ENCODE measurements around the gene CRY2.

The CRY2 gene

DNA sequence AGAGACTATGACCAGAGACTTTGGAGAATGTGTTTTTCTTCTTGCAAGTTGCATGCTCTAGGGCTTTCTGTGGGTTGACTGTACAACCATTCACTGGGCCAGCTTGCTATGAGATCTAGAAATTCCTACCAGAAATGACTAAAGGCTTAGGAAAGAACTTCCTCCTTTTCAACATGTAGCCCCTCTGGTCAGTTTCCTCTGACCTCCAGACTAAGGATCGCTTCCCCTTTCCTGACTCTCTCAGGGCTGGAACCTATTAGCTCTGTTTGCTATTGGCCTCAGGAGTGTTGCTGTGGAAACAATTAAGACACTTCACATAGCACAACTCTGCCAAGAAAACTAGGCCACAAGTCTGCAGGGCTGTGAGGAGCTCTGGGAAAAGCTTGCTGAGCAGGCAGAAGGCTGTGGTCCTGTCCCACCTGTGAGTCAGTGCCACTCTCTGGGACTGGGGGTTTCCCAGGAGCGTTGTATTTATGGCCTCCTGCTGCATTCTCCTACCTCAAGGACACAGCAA lies 10.7 kb downstream of the CRY2 start:
- H3K4me3 ChIP-seq (ENCODE audit: low read depth, low read length), result no peak overlapping the region
- no peak for DNase-seq (ENCODE audit: low read depth)
- TF ChIP-seq, protein P1, sequence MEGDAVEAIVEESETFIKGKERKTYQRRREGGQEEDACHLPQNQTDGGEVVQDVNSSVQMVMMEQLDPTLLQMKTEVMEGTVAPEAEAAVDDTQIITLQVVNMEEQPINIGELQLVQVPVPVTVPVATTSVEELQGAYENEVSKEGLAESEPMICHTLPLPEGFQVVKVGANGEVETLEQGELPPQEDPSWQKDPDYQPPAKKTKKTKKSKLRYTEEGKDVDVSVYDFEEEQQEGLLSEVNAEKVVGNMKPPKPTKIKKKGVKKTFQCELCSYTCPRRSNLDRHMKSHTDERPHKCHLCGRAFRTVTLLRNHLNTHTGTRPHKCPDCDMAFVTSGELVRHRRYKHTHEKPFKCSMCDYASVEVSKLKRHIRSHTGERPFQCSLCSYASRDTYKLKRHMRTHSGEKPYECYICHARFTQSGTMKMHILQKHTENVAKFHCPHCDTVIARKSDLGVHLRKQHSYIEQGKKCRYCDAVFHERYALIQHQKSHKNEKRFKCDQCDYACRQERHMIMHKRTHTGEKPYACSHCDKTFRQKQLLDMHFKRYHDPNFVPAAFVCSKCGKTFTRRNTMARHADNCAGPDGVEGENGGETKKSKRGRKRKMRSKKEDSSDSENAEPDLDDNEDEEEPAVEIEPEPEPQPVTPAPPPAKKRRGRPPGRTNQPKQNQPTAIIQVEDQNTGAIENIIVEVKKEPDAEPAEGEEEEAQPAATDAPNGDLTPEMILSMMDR (IDR thresholded peaks at IDR 0.05; ENCODE audit: insufficient read depth, low read depth, low read length, missing control alignments), result no peak

DNA sequence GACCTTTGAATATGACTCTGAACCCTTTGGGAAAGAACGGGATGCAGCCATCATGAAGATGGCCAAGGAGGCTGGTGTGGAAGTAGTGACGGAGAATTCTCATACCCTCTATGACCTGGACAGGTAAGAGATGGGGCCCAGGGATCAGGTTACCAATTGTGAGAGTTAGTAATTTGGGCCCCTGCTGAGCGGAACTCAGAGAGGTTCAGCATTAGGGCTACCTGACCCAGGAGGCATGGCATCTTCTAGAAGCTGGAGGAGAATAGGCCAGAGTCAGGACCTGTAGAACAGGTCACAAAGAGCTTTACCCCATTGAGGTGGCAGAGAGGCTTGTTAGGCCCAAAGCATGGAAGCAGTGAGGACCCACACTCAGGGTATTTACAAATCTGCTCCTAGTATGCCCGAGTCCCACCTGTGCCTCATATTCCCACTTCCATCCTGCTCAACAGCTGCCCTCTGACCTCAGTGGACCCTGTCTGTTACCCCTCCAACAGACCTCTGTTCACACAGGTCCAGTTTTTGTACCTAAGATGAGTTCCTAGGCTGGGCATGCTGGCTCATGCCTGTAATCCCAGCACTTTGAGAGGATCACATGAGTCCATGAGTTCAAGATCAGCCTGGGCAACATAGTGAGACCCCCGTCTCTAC lies 11.6 kb downstream of the CRY2 start:
- no peak for DNase-seq (ENCODE audit: low read depth)
- no peak overlapping the region for H3K4me3 ChIP-seq (ENCODE audit: low read depth, low read length)
- TF ChIP-seq, protein P1 (IDR thresholded peaks at IDR 0.05; ENCODE audit: insufficient read depth, low read depth, low read length, missing control alignments), result no peak

DNA sequence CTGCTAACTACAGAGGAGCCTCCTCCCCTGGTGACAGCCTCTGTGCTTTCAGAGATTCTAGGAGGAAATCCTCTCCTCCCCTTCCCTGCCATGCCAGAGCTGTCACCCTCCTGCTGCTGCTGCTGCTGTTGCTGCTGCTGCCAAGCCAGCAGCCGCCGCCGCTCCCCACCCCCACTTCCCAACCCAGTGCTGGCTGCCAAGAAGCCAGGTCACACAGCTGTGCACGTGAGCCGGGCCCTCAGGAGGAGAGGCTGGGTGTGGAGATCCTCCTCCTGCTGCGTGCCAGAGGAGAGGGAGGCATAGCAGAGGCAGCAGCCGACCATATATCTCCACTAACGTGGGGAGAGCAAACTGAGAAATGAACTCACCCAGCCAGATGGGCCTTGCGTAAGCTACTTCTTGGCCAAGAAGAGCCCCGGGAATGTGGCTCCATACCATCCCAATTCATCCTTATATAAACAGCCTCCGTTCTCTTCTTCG lies 12.4 kb downstream of the CRY2 start:
- H3K4me3 ChIP-seq (ENCODE audit: low read depth, low read length), result no peak overlapping the region
- DNase-seq (ENCODE audit: low read depth), result no peak
- TF ChIP-seq, protein P1 (IDR thresholded peaks at IDR 0.05; ENCODE audit: insufficient read depth, low read depth, low read length, missing control alignments), result no peak

DNA sequence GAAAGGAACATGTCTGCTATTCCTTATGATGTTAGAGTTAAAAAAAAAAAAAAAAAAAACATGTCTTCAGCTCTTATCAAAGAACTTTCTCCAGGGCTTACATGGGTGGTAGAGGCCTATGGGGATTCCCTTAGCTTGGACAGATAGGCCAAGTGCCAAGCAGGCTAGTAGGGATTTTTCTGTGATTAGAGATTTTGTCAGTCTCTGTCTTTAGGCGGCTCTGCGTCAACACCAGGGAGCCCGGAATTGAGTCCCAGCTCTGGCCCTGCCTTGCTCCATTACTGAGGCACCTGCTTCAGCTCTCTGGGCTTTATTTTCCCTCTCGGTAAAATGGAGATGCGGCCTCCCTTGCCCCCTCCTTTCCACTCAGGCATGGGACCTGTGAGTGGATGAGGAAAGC lies 13.1 kb downstream of the CRY2 start:
- TF ChIP-seq, protein P1 (IDR thresholded peaks at IDR 0.05; ENCODE audit: insufficient read depth, low read depth, low read length, missing control alignments), result no peak
- H3K4me3 ChIP-seq (ENCODE audit: low read depth, low read length), result no peak overlapping the region
- no peak for DNase-seq (ENCODE audit: low read depth)

DNA sequence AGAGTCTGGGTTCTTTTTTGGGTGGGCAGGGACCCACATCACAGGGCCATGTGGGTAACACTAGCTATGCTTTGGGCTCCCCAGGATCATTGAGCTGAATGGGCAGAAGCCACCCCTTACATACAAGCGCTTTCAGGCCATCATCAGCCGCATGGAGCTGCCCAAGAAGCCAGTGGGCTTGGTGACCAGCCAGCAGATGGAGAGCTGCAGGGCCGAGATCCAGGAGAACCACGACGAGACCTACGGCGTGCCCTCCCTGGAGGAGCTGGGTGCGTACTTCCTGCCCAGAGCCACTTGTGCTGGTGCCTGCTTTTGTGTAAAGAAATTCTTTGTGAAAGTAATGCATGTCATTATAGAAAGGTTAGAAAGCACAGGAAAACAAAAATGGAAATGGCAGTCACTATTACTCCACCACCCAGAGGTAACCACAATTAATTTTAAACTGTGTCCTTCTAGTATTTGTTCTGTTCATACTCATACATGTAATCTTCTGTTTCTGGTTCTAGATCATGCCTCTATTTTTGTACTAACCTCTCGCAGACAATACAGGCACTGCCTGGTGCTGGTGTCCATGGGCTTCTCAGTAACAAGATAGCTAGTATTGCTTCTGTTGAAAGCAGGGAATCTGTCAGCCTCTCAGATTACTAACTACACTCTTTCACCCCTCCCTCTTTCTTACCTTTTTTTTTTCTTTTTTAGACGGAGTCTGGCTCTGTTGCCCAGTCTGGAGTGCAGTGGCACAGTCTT lies 13.7 kb downstream of the CRY2 start:
- no peak for DNase-seq (ENCODE audit: low read depth)
- H3K4me3 ChIP-seq (ENCODE audit: low read depth, low read length), result no peak overlapping the region
- TF ChIP-seq, protein P1 (IDR thresholded peaks at IDR 0.05; ENCODE audit: insufficient read depth, low read depth, low read length, missing control alignments), result no peak

DNA sequence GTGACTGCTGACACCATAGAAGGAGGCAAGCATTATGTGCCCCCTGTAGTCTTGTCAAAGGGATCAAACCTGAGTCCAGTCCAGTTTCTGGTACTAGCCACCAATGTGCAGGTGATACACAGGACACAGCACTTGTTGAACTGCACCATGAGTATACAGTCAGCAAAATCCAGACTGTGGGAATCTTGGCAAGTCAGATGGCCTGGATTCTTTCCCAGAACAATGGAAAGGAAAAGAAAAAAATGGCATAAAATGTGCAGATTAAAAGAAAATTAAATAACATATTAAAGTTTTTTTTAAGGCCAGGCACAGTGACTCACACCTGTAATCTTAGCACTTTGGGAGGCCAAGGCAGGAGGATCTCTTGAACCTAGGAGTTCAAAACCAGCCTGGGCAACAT lies 16.8 kb downstream of the CRY2 start:
- H3K4me3 ChIP-seq (ENCODE audit: low read depth, low read length), result no peak overlapping the region
- no peak for DNase-seq (ENCODE audit: low read depth)
- TF ChIP-seq, protein P1 (IDR thresholded peaks at IDR 0.05; ENCODE audit: insufficient read depth, low read depth, low read length, missing control alignments), result no peak

All from GM12865 (cell line).